Measurements from ENCODE around the gene ZNF609.

GRCh38 chr15:64521726-64522164, 61.4 kb downstream of the ZNF609 start:
- TF ChIP-seq, protein P1, sequence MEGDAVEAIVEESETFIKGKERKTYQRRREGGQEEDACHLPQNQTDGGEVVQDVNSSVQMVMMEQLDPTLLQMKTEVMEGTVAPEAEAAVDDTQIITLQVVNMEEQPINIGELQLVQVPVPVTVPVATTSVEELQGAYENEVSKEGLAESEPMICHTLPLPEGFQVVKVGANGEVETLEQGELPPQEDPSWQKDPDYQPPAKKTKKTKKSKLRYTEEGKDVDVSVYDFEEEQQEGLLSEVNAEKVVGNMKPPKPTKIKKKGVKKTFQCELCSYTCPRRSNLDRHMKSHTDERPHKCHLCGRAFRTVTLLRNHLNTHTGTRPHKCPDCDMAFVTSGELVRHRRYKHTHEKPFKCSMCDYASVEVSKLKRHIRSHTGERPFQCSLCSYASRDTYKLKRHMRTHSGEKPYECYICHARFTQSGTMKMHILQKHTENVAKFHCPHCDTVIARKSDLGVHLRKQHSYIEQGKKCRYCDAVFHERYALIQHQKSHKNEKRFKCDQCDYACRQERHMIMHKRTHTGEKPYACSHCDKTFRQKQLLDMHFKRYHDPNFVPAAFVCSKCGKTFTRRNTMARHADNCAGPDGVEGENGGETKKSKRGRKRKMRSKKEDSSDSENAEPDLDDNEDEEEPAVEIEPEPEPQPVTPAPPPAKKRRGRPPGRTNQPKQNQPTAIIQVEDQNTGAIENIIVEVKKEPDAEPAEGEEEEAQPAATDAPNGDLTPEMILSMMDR (optimal IDR thresholded peaks at IDR 0.05 in 1 of 3, IDR thresholded peaks at IDR 0.05 in 1 of 3, conservative IDR thresholded peaks at IDR 0.05 in 1 of 3; ENCODE audit: extremely low read depth in 1 of 3, insufficient read depth in 2 of 3, low read length in 3 of 3) = no peak
- no peak for TF ChIP-seq EZH2 (IDR thresholded peaks at IDR 0.05; ENCODE audit: low read length)
